GM06990 (cell line): ENCODE results near the gene RD3L.

Experiments
- DNase-seq: peaks from one replicate; pipeline ENCODE4 v3.0.0-alpha.2; 2011; ENCODE audit not compliant: insufficient read length; ENCODE audit errors: extremely low read depth
- H3K27me3 ChIP-seq: replicated peaks from 2 replicates; pipeline ENCODE4 v1.6.0; 2011; ENCODE audit warnings: low read length; ENCODE audit not compliant: control insufficient read depth, insufficient read depth
- H3K36me3 ChIP-seq: 2 replicates; pipeline ENCODE4 v1.5.1; 2011; ENCODE audit warnings: low read length; ENCODE audit not compliant: control insufficient read depth, insufficient read depth
- H3K4me3 ChIP-seq: replicated peaks from 2 replicates; pipeline ENCODE4 v1.5.1; 2011; ENCODE audit warnings: low read depth, mild to moderate bottlenecking, control low read depth, low read length
- CTCF ChIP-seq: IDR thresholded peaks from 2 replicates; pipeline ENCODE4 v1.5.1; 2011; ENCODE audit warnings: low read length, control low read depth, mild to moderate bottlenecking, inconsistent platforms; ENCODE audit not compliant: insufficient read depth, poor library complexity, severe bottlenecking

Gene RD3L

DNA sequence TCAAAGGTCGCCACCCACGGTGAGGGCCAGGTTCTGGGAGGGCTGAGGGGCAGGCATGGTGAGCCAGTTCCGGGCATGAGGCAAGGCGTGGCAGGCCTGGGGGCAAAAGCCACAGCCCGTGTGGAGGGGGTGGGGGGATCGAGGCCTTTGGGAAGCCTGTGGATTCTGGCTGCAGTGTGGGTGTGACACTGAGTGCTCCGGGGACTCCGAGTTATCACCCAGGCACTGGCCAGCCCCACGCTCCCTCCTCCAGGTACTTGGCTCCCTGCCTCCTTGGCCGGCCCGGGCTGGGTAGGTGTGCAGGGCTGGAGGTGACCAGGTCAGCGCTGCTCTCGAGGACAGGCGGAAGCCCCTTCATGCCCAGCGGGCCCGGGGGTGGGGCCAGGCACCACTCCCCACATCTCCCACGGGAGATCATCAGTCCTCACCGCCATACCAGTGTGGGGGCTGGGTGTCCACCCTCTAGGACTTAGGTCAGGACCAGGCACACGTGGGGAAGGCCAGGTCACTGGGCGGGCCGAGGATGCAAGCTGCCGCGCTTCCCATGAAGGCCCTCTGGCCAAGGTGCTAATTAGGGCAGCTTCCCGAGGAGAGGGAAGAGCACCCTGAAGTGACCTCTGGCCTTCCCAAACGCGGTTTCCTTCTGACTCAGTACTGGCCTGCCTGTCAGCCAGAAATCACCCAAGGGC, 48.2 kb downstream of the RD3L start:
- no peak overlapping the region for H3K4me3 ChIP-seq
- DNase-seq, result no peak
- no peak for TF ChIP-seq CTCF
- H3K36me3 ChIP-seq, result no peaks in the 10 kb centered on the region
- H3K27me3 ChIP-seq, result no peaks in the 10 kb centered on the region; the same call in 1 of the 2 replicates

- H3K4me3 ChIP-seq, result no peak overlapping the region
- H3K27me3 ChIP-seq, result no peaks in the 10 kb centered on the region; the same call in 1 of the 2 replicates
- no peak for TF ChIP-seq CTCF
- no peaks in the 10 kb centered on the region for H3K36me3 ChIP-seq
- no peak for DNase-seq
Observed at GRCh38 chr14:103892247-103892646, 50.1 kb downstream of the RD3L start.

- Histone ChIP-seq H3K27me3 (no peaks in the 10 kb centered on the region; the same call in 1 of the 2 replicates), H3K36me3 (no peaks in the 10 kb centered on the region), H3K4me3 (no peak overlapping the region)
- TF ChIP-seq CTCF, result no peak
- no peak for DNase-seq
Observed at GRCh38 chr14:103891667-103892215, 50.6 kb downstream of the RD3L start.

DNA sequence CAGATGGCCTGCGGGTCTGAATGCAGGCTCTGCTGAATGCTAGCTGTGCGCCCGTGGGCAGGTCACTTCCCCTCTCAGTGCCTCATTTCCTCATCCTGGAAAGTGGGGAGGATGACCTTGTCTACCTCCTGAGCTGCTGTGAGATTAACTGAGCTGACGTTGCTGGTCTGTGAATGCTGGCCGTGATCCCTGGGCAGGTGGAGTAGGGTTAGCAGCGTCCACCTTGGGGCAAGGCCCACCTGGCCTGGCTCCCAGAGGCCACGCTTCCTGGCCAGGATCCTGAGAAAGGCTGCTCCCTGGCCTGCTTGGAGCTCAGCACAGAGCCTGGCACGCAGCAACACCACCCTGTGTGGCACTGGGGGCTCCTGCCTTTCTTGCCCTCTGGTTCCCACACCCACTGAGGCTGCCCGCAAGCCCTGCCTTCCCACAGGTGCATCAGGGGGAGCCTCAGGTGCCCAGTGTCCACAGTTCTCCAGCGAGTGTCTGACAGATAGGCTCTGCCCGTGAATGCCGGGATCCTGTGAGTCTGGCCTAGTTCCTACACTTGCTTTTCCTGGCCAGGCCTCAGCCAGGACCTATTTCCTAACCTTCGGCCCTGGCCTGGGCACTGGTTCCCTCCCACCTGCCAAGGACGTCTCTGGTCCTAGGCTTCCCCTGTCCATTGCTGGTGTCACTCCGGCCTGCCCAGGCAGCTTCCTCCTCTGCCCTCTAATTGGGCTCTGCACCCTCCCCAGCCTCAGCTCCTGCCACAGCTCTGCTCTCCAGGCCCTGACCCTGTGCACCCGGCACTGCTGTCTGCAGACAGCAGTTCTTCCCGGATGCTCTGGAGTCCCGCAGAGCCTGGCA, 51.3 kb downstream of the RD3L start:
- no peak for TF ChIP-seq CTCF
- H3K36me3 ChIP-seq, result no peaks in the 10 kb centered on the region
- no peak overlapping the region for H3K4me3 ChIP-seq
- no peaks in the 10 kb centered on the region; the same call in 1 of the 2 replicates for H3K27me3 ChIP-seq
- no peak for DNase-seq
